Embryonic facial prominence (tissue), 1 donor: ENCODE measurements around the gene ARMH2.
"Not testable (repeated sequence)": the region's sequence is repeated elsewhere in the genome, so short reads cannot be mapped to it uniquely, and the experiment has no call there.

Experiments
- DNase-seq: peaks from one replicate; pipeline ENCODE4 v3.0.0-alpha.2; 2016; ENCODE audit errors: extremely low spot score

ARMH2 gene

GRCh38 chr6:24764833-24765828 lies 33.6 kb downstream of the ARMH2 start:
- DNase-seq = not testable (repeated sequence)

DNA sequence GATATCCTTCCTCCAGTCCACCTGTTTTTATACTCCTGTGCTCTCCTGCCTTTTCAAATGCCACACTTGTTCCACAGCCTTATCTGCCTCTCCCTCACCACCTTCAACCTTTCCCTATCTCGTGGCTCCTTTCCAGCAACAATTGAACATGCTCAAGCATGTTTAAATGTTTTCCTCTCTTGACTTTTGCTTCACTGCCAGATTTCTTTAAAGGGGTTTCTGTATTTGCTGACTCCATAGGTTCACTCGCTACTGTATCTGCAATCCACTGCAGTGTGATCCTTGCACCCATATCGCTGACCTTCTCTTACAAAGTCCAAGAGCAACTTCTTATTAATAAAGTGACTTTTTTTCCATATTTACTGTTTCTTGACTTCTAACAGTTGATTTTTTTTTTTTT lies 35.1 kb downstream of the ARMH2 start:
- DNase-seq = no peak

- no peak for DNase-seq
Measured at GRCh38 chr6:24761851-24762250, 36.9 kb downstream of the ARMH2 start.

GRCh38 chr6:24761193-24761835 lies 37.4 kb downstream of the ARMH2 start:
- no peak for DNase-seq

DNA sequence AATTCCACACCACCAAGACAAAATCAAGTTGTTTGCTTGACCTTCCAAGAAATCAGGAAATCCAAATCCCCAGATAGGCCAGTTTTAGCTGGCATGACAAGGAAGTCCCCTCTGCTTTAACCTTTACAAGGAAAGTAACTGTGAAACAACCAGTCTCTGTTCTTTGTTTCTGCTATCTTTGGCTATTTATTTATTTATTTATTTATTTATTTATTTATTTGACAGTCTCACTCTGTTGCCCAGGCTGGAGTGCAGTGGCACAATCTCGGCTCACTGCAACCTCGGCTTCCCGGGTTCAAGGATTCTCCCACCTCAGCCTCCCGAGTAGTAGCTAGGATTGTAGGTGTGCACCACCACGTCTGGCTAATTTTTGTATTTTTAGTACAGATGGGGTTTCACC lies 38.5 kb downstream of the ARMH2 start:
- no peak for DNase-seq

- no peak for DNase-seq
Measured at GRCh38 chr6:24759718-24760117, 39.0 kb downstream of the ARMH2 start.

GRCh38 chr6:24757611-24758010 lies 41.1 kb downstream of the ARMH2 start:
- DNase-seq = no peak

DNA sequence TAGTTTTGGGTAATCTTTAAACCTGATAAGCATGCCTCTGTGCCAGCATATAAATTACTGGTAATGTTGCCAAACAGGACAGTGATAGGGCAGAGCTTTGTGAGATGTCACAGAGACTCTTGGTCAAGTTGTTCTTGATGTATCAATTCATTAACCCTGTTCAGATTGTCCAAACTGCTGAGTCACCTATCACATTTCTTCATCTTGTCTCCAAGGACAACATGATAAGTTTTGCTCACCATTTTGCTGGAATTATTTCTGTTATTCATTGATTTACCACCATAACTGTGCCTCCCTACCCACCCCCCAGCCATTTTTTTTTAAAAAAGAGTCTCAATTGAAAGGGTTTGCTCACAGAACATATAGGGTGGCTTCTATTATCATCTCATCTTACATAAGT lies 43.4 kb downstream of the ARMH2 start:
- no peak for DNase-seq

DNA sequence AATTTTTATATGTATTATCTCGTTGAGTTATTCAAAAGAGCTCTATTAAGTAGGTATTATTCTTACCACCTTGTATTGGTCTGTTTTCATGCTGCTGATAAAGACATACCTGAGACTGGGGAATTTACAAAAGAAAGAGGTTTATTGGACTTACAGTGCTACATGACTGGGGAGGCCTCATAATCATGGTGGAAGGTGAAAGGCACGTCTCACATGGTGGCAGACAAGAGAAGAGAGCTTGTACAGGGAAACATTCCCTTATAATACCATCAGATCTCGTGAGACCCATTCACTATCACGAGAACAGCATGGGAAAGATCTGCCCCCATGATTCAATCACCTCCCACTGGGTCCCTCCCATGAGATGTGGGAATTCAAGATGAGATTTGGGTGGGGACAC lies 44.3 kb downstream of the ARMH2 start:
- not testable (repeated sequence) for DNase-seq

DNA sequence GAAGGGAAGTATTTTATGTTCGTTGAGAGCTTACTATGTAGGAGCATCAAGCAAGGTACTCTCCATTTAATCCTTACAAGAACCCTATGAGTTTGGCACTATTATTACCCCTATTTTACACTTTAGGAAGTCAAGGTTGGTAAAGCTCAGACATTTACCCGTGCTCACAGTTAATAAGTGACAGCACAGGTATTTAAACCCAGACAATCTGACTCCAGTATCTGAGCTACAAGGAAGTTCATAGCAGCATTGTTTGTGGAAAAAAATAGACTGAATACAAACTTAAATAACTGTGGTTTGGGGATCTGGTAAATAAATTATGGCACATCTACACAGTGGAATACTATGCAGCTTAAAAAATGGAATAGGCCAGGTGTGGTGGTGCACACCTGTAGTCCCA lies 45.2 kb downstream of the ARMH2 start:
- no peak for DNase-seq

GRCh38 chr6:24752917-24753492 lies 45.7 kb downstream of the ARMH2 start:
- no peak for DNase-seq

DNA sequence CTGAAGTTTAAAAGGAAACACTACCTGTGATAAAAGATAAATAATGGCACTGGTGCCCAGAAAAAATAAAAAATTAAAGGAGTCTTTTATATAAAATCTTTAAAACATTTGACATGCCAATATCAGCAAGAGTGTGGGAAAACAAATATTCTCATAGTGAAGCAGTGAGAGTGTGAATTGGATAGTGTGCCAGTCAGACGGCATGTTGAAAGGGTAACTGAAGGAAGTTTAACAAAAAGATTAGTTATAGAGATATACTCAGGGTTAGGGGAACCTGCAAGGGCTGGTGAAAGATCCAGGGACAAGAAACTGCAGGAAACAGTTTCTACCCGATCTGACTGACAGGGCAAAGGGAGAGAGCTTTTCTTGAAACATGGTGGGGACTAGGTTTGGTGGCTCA lies 46.2 kb downstream of the ARMH2 start:
- DNase-seq = no peak

- not testable (repeated sequence) for DNase-seq
Measured at GRCh38 chr6:24750878-24751277, 47.8 kb downstream of the ARMH2 start.

DNA sequence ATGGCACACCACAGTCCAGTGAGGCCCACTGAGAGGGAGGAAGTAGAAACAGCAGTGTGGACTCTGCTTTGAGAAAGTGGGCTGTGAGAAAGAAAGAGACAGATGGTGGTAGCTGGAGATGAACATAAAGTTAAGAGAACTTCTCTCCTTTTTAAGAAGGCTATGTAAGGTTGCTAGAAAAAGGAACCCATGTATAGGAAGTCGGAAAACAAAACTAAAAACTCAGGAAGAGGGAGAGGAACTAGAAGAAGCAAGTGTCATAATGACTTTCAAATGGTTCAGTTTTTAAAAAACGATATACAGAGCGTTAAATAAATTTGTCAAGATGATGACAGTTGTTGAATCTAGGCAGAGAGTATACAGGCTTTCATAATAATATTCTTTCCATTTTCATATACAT lies 49.4 kb downstream of the ARMH2 start:
- no peak for DNase-seq
